Measurements from ENCODE around the gene POMT1.

DNA sequence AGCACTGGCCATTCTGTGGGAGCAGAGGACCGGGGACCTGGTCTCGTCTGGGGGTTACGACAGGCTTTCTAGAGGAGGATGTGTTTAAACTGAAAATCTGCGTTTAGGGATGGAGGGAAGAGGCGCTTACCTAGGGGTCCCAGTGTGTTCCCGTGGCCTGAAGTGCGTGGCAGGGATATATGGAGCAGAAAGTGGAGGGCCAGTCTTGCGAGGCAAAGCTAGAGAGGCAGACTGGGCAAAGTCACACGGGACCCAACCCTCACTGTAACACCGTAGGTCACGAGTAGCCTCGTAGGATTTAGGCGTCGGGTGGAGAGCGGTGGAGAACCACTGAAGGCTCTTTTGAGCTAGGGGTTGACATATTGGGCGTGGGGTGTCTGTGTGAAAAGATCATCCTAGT is 32.8 kb upstream of the POMT1 start:
- no peak for TF ChIP-seq CTCF (IDR thresholded peaks at IDR 0.05)
- TF ChIP-seq POLR2A (IDR thresholded peaks at IDR 0.05) = no peak
